Gastroesophageal sphincter (tissue), 4 donors: Measurements from ENCODE around the gene ACTN1. TPM values are rescaled to one million over a fixed set of nuclear protein-coding genes. Genes with fewer than 3 reads are reported as not detected.

Experiments
- ATAC-seq: fragments of 150-250 bp; one replicate; pipeline ENCODE4 v1.9.1; 2016; ENCODE audit warnings: mild to moderate bottlenecking, moderate library complexity
- H3K27ac ChIP-seq, 4 donors: fragments of 200-600 bp; sonication (generic) in 3 of 4; 1 replicate in 3 of 4; 2 replicates in 1 of 4; pipeline ENCODE4 v1.5.1; 2016 to 2019
- H3K27me3 ChIP-seq: fragments of 200-600 bp; sonication (generic); one replicate; pipeline ENCODE4 v1.5.1; 2019
- H3K36me3 ChIP-seq, 2 donors: fragments of 200-600 bp; sonication (generic); one replicate each; pipeline ENCODE4 v1.5.1; 2019; ENCODE audit warnings: control low read depth in 1 of 2
- H3K4me1 ChIP-seq, 3 donors: fragments of 200-600 bp; sonication (generic); 1 replicate in 2 of 3; 2 replicates in 1 of 3; pipeline ENCODE4 v1.5.1; 2016 to 2019; ENCODE audit warnings: control low read depth in 2 of 3
- H3K4me3 ChIP-seq, 2 donors: fragments of 200-600 bp; sonication (generic); one replicate each; pipeline ENCODE4 v1.5.1; 2019; ENCODE audit warnings: mild to moderate bottlenecking in 1 of 2, moderate library complexity in 1 of 2
- H3K9me3 ChIP-seq, 3 donors: fragments of 200-600 bp; sonication (generic); one replicate each; pipeline ENCODE4 v1.5.1; 2017 to 2019; ENCODE audit warnings: control low read depth in 2 of 3
- CTCF ChIP-seq, 4 experiments: fragments of 200-600 bp in 2 of 4; fragments of 450-650 bp in 2 of 4; sonication (generic) in 1 of 4; IDR thresholded peaks; one replicate each; pipeline ENCODE4 v1.5.1; 2017 to 2019; ENCODE audit warnings: antibody characterized with exemption in 4 of 4, mild to moderate bottlenecking in 2 of 4, moderate library complexity in 2 of 4
- EP300 ChIP-seq: sonication (generic); formaldehyde crosslinking; IDR thresholded peaks from one replicate; pipeline ENCODE4 v1.6.1; 2017; ENCODE audit warnings: antibody characterized with exemption, mild to moderate bottlenecking
- POLR2A ChIP-seq, 2 donors: fragments of 450-650 bp; IDR thresholded peaks; one replicate each; pipeline ENCODE4 v1.6.1; 2017; ENCODE audit warnings: antibody characterized with exemption in 2 of 2, mild to moderate bottlenecking in 2 of 2, moderate library complexity in 1 of 2
- POLR2AphosphoS5 ChIP-seq: sonication (generic); formaldehyde crosslinking; IDR thresholded peaks from one replicate; pipeline ENCODE4 v1.6.1; 2017; ENCODE audit warnings: antibody characterized with exemption
- WGBS, 2 donors: methylation state at CpG; one replicate each; pipeline ENCODE4 v1.1.5; 2018; ENCODE audit warnings: low coverage in 1 of 2; 5-methylcytosine and 5-hydroxymethylcytosine counted together
- total RNA-seq, 4 donors: library from RNA; depleted of rRNA; stranded (reverse); fragments of >200 nt; gene quantifications; one replicate each; pipeline ENCODE4 v1.1.0, GENCODE V29; 2016

ACTN1 gene
- total RNA-seq, 4 donors from 2014 or later: 776 to 1,910 (median 969) TPM

- H3K36me3 ChIP-seq: no peaks in the 10 kb centered on the region
- TF ChIP-seq POLR2A (IDR thresholded peaks at IDR 0.05): no peak
- no peak for TF ChIP-seq EP300
- no peak for TF ChIP-seq POLR2AphosphoS5
- no peak for TF ChIP-seq CTCF (IDR thresholded peaks at IDR 0.05)
- peaks cover 0 to 8% (median 0%) of the 10 kb centered on the region in 3 donors for H3K4me1 ChIP-seq
- H3K27me3 ChIP-seq: no peaks in the 10 kb centered on the region
- H3K27ac ChIP-seq: no peak overlapping the region
- no peak for ATAC-seq
- H3K4me3 ChIP-seq: no peak overlapping the region
- peaks cover 0 to 31% (median 0%) of the 10 kb centered on the region in 3 donors for H3K9me3 ChIP-seq
- 78 to 100% methylated on average over 1 of the region's 1 CpG for WGBS, 2 donors
Observed at GRCh38 chr14:68836082-68836481, 143.0 kb downstream of the ACTN1 start.

GRCh38 chr14:68834816-68835215, 144.3 kb downstream of the ACTN1 start:
- peaks cover 0 to 33% (median 0%) of the 10 kb centered on the region in 3 donors for H3K9me3 ChIP-seq
- no peaks in the 10 kb centered on the region for H3K36me3 ChIP-seq
- ATAC-seq: no peak
- H3K27ac ChIP-seq: no peak overlapping the region
- no peaks in the 10 kb centered on the region for H3K4me1 ChIP-seq
- no peak overlapping the region for H3K4me3 ChIP-seq
- 59 to 66% methylated on average over 4 to 6 of the region's 6 CpGs for WGBS, 2 donors
- H3K27me3 ChIP-seq: no peaks in the 10 kb centered on the region
- TF ChIP-seq CTCF (IDR thresholded peaks at IDR 0.05): no peak
- TF ChIP-seq POLR2A (IDR thresholded peaks at IDR 0.05): no peak
- no peak for TF ChIP-seq EP300
- TF ChIP-seq POLR2AphosphoS5: no peak

GRCh38 chr14:68828698-68829097, 150.4 kb downstream of the ACTN1 start:
- Histone ChIP-seq H3K4me3 (no peak overlapping the region), H3K36me3 (no peaks in the 10 kb centered on the region)
- ATAC-seq: no peak

GRCh38 chr14:68825729-68826128, 153.4 kb downstream of the ACTN1 start:
- WGBS, 2 donors: 88 to 93% methylated on average over 1 to 3 of the region's 3 CpGs
- no peak for ATAC-seq
- no peaks in the 10 kb centered on the region for H3K9me3 ChIP-seq

More at GRCh38 chr14:68828698-68829097, 150.4 kb downstream of the ACTN1 start:
- H3K9me3 ChIP-seq: peaks cover 0 to 5% (median 0%) of the 10 kb centered on the region in 3 donors
- peaks cover 0 to 11% (median 0%) of the 10 kb centered on the region in 3 donors for H3K4me1 ChIP-seq
- no peak for TF ChIP-seq POLR2A (IDR thresholded peaks at IDR 0.05)
- no peak for TF ChIP-seq EP300
- TF ChIP-seq CTCF (IDR thresholded peaks at IDR 0.05): no peak
- no peak for TF ChIP-seq POLR2AphosphoS5
- H3K27me3 ChIP-seq: no peaks in the 10 kb centered on the region
- H3K27ac ChIP-seq: no peak overlapping the region

More at GRCh38 chr14:68825729-68826128, 153.4 kb downstream of the ACTN1 start:
- H3K27ac ChIP-seq: no peak overlapping the region
- H3K27me3 ChIP-seq: no peaks in the 10 kb centered on the region
- H3K36me3 ChIP-seq: no peaks in the 10 kb centered on the region
- TF ChIP-seq CTCF (IDR thresholded peaks at IDR 0.05) (no peak), POLR2AphosphoS5 (no peak), POLR2A (IDR thresholded peaks at IDR 0.05) (no peak), EP300 (no peak)
- peaks cover 0 to 11% (median 0%) of the 10 kb centered on the region in 3 donors for H3K4me1 ChIP-seq
- H3K4me3 ChIP-seq: no peak overlapping the region
